Stimulated activated CD8-positive, alpha-beta memory T cell treated with anti-CD3 and anti-CD28 coated beads, Interleukin-7, amount 100 ng/mL, for 48 hours (primary cell): ENCODE results near the gene PARD3.

Experiments used
- DNase-seq, 2 donors: peaks; one replicate each; pipeline ENCODE4 v3.0.0-alpha.2; 2020; ENCODE audit warnings: low read depth in 1 of 2; ENCODE audit errors: extremely low read depth in 1 of 2

The PARD3 gene

DNA sequence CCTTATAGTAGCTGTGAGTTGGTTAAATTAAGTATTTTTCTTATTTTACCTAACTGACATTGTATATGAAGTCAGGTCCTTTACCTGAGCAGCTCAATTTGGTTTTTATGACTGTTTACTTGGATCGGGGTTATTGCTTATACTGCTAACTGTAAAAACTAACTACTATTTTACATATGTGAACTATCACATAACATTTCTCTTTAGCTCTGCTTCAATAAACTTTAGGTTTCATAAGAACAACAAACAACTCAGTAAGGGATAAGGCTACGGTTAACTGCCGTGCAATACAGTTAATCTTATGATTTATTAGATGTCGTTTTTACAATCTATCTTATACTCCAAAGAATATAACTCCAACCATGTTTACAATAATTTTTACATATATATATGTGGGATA is 480.2 kb downstream of the PARD3 start:
- no peak for DNase-seq

DNA sequence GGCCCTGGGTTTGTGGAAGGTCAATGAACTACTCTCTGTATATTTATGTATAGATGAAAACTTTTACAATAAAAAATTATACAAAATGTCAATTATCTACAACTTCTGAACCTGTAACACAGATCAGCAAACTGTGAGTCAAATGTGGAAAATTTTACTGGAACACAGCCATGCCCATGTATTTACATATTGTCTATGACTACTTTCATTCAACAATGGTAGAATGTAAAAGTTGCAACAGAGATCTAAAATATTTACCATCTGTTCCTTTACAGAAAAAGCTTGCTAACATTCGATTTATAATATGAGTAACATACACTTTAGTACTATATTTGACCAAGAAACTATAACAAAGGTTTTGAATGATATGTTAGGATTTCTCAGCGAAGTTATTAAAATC is 481.6 kb downstream of the PARD3 start:
- no peak for DNase-seq

DNA sequence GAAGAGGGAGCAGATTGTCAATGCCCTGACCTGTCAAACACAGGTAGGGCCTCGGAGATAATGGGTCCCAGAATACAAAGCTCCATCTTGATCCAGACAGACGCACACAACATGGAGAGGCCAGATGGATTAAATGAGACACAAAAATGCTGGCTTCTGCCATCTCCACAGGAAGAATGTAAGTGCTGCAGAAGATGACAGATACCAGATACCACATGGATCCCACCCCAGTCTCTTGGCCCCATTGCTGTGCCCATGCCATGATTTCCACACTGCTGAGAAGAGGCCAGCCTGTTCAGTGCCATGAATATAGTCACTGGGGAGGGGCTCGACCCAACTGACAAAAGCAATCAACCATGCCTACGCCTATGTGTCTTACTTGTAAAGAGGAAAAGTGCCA is 487.9 kb downstream of the PARD3 start:
- DNase-seq, result no peak

- no peak for DNase-seq
Measured at GRCh38 chr10:34323192-34323591, 491.9 kb downstream of the PARD3 start.

DNA sequence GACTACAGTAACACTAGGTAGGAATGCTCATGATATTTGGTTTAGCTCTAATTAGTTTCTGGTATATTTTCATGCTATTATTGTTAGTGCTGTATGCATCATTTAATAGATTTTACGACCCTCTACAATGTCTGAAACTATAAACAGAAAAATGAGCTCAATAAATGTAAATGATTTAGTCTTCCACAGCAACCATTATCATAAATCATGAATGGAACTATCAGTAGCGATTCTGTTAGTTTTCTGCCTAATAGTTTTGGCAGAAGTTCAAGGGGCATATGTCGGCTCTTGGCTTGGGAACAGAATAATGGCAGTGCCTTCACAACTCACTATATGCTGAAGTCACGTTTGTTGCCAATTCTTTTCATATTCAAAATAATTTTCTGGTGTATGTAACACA is 494.8 kb downstream of the PARD3 start:
- DNase-seq, result no peak

- DNase-seq, result no peak
Measured at GRCh38 chr10:34319197-34319846, 495.8 kb downstream of the PARD3 start.

DNA sequence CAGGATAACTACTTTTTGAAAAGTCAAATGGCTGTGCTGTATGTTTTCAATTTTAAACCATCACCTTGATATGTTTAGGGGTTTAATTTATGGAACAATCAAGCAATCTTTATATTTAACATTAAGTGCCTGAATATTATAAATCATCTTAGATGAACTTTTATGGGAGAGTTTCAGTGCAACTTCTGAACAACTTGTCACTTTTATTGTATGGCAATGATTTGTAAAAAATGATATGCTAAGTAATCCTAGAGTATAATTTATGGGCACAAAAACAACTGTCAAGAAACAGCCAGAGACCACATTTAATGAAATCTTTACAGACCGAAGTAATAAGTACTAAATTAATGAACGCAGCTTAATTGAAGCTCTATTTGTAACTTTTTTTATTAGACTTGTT is 498.9 kb downstream of the PARD3 start:
- no peak for DNase-seq

- no peak for DNase-seq
Measured at GRCh38 chr10:34314457-34314856, 500.6 kb downstream of the PARD3 start.

- DNase-seq, result no peak
Measured at GRCh38 chr10:34313888-34314287, 501.2 kb downstream of the PARD3 start.

- no peak for DNase-seq
Measured at GRCh38 chr10:34313353-34313752, 501.7 kb downstream of the PARD3 start.

DNA sequence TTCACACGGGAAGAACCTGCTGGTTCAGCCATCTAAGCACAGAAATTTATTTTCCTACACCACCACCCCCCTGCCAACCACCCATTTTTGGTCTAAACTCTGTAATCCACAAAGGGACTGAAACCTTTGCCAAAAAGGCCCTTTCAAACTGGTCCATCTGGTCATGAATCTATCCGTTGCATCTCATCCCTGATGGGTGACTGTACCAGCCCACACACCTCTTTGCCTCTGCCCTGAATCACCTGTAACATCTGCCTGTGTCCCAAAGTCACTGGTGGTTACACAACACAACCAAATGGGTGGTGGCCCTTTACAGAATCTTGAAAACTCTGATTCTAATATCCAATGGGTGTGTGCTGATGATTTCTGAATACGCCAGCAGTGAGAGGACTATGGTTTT is 503.4 kb downstream of the PARD3 start:
- DNase-seq, result no peak

DNA sequence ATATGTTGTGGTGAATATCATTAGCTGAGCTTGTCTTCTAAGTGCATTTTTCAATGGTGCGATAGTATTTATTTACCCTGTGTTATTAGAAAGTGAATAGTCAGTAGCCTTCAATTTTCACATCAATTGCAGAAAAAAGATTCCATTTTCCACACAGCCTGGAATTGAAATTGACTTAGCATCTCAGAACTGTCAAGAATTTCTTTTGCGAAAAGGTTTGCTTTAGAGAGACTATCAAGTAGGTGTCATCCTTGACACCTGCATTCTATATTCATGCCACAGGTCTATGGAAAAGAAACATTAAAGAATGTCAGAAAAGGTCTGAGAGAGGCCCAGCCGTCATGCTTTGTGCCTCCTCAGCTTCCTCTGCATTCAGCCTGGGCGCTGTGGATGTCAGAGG is 504.9 kb downstream of the PARD3 start:
- no peak for DNase-seq

- DNase-seq, result no peak
Measured at GRCh38 chr10:34305189-34305588, 509.9 kb downstream of the PARD3 start.

GRCh38 chr10:34303022-34303421 is 512.1 kb downstream of the PARD3 start:
- DNase-seq, result no peak

- no peak for DNase-seq
Measured at GRCh38 chr10:34299105-34299611, 515.9 kb downstream of the PARD3 start.

GRCh38 chr10:34298346-34298818 is 516.7 kb downstream of the PARD3 start:
- DNase-seq, result no peak

DNA sequence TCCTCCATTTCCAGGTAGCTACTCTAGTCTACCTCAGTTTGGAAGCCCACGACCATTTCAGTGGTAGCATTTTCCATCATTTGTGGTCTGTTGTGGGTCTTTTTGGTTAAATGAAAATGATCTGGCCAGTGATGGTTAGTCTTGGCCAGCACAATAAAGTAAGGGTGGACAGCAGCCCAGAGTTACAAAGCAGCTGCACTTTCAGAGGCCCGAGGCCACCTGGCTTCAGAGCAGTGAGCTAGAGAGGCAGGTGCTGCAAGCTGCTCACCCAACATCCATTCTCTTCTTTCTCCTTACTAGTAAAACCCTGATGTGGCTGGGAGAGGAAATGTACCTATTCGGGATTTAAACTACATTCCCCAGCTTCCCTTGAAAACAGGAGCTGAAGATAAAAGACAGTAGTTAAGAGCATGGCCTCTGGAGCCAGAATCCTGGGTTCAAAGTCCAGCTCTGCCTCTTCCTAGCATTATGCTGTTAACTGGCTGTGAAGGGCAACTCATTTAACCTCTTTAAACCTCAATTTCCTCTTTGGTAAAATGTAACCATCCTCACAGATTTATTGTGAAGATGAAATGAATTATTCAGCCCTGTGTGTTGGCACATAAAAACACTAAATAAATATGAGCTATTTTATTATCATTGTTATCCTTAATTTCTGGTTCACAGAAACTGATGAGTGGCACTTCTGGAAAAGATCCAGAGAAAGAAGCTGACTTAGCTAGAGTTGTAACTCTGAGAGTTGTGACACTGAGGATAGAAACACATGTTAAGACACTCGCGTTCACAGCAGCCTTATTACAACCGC is 517.4 kb downstream of the PARD3 start:
- DNase-seq, result no peak

DNA sequence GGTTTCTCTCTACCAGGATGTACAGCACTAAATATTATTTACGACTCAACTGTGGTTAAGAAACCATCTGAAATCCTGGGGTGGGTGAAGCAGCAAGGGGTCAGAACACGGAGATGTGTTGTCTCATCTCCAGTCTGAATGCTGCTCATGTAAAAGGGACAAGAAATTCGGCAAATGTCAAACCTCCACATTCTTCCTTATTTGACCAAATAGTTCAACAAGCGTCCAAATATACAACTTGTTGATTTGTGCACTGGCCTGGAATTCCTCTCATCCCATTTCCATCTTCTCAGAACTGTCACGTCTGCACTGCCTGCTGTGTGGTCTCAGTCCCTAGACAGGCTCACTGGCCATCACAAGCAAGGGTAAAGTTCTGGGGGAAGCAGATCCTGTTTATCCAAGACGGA is 520.0 kb downstream of the PARD3 start:
- DNase-seq, result no peak

GRCh38 chr10:34294137-34294536 is 521.0 kb downstream of the PARD3 start:
- DNase-seq, result no peak

GRCh38 chr10:34292675-34293074 is 522.4 kb downstream of the PARD3 start:
- DNase-seq, result no peak

DNA sequence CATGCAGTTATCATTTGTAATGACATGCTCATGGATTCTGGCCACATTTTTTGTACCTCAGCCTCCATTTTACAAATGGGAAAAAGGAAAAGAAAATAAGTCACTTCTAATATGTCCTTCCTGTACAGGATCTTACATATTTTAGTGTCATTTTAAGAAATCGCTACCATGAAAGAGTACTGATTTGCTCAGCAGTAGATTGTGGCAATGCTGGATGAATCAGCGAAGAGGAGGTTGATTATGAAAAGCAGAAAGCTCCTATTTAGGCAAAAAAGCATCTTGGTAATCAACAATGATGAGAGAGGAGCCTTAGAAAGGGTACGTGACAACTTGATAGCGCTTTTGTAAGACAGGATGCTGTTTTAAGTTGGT is 522.9 kb downstream of the PARD3 start:
- DNase-seq, result no peak

GRCh38 chr10:34291466-34292193 is 523.5 kb downstream of the PARD3 start:
- DNase-seq, result no peak
